Erythroblast (primary cell): ENCODE measurements around the gene FARP1.

Source experiments
- GATA1 ChIP-seq: IDR thresholded peaks from 2 replicates; pipeline ENCODE4 v1.6.1; 2011; ENCODE audit warnings: low read depth, mild to moderate bottlenecking, control low read depth, low read length, moderate library complexity
- POLR2A ChIP-seq: IDR thresholded peaks from 2 replicates; pipeline ENCODE4 v1.6.1; 2011; ENCODE audit warnings: mild to moderate bottlenecking, low read length

DNA sequence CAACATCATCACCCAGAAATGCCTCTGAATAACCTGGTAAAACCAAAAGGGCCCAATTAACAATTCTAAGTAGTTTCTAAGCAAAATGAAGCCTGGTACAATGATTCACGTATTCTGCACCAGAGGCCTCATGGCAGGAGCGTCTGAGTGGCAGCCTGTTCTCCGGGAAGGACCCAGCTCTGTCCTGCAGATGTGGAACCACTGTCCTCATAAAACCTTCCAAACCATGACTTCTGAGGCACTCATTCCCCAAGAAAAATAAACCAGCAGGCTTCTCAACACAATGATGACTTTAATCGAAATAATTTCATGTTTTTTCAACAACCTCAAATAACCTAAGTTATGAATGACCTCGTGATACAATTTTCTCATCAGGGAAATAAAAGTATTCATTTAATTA is 344.1 kb downstream of the FARP1 start:
- TF ChIP-seq POLR2A, result no peak
- TF ChIP-seq GATA1, result no peak
